ENCODE measurements around the gene AOPEP. TPM values are rescaled to one million over a fixed set of nuclear protein-coding genes. Genes with fewer than 3 reads are reported as not detected.

The AOPEP gene
- total and polyA plus RNA-seq, 2 donors (not counting 3 experiments of a cell fraction or from before 2014, with no cell fraction given) = 20.2 to 41.6 TPM

- peak overlapping the region in 1 of 3 experiments; percentile 30 for H3K4me3 ChIP-seq (replicated peaks in 1 of 3; ENCODE audit: insufficient read depth in 1 of 3, low read depth in 1 of 3, low read length in 3 of 3)
- CTCF ChIA-PET = interaction anchor here (0.6 to 1.8 kb wide), 6 partner anchors 17 to 398 kb away, joined by 3 to 14 read pairs (median 4); no protein-coding TSS in a partner anchor
- DNase-seq (ENCODE audit: low read depth, low spot score) = peak; percentile 59
These were observed 7.7 kb downstream of the AOPEP start for GRCh38 chr9:94734054-94734754.

More at GRCh38 chr9:94734054-94734754, 7.7 kb downstream of the AOPEP start:
- H3K9ac ChIP-seq (replicated peaks; ENCODE audit: extremely low read depth, insufficient read depth, low read length) = no peak overlapping the region
- H3K79me2 ChIP-seq (ENCODE audit: control insufficient read depth, insufficient read depth, low read length) = no peaks in the 10 kb centered on the region
- intact Hi-C loops (cut with micrococcal nuclease) = loop anchor here (1.0 to 5.0 kb wide), 2 partner anchors 9 to 273 kb away; no protein-coding TSS in a partner anchor
- H3K9me3 ChIP-seq (replicated peaks; ENCODE audit: control insufficient read depth, insufficient read depth, low read length) = no peaks in the 10 kb centered on the region
- TF ChIP-seq MYC (IDR thresholded peaks at IDR 0.05; ENCODE audit: low read depth, low read length) (no peak), GATA2 (IDR thresholded peaks at IDR 0.05; ENCODE audit: insufficient read depth, insufficient read length, low read depth, low read length) (no peak), CTCF (IDR thresholded peaks at IDR 0.05; ENCODE audit: extremely low read depth in 1 of 2, insufficient read depth in 1 of 2, low read depth in 1 of 2, low read length in 2 of 2) (no peak), POLR2A (IDR thresholded peaks at IDR 0.05; ENCODE audit: low read depth, low read length) (no peak), EZH2 (IDR thresholded peaks at IDR 0.05; ENCODE audit: borderline replicate concordance, low read depth, low read length, severe bottlenecking) (no peak), FOS (IDR thresholded peaks at IDR 0.05; ENCODE audit: borderline replicate concordance, insufficient read depth, low read length) (no peak), POLR2AphosphoS5 (IDR thresholded peaks at IDR 0.05; ENCODE audit: insufficient read depth, low read depth, low read length) (no peak), JUN (IDR thresholded peaks at IDR 0.05; ENCODE audit: borderline replicate concordance, insufficient read depth, insufficient read length, low read depth) (no peak), MAX (IDR thresholded peaks at IDR 0.05; ENCODE audit: insufficient read depth, insufficient read length) (no peak)
- no peaks in the 10 kb centered on the region for H4K20me1 ChIP-seq (replicated peaks; ENCODE audit: control insufficient read depth, extremely low read depth, insufficient read depth, low read length)
- BruUV-seq (replicated peaks) = no TSS peak
- dilution Hi-C loops (cut with MboI; ENCODE audit: extremely low pct_ligation_motif_present, low sequenced_read_pairs) = no loop called here
- peak overlapping the region; percentile 34 for H3K4me2 ChIP-seq (ENCODE audit: insufficient read depth, low read length)
- peak; percentile 66 for FAIRE-seq
- H3K27me3 ChIP-seq (ENCODE audit: control insufficient read depth in 2 of 2, insufficient read depth in 2 of 2, low read length in 2 of 2) = no peaks in the 10 kb centered on the region
- H3K9me1 ChIP-seq (replicated peaks; ENCODE audit: control insufficient read depth, extremely low read depth, insufficient read depth, low read length) = no peaks in the 10 kb centered on the region
- no peaks in the 10 kb centered on the region for H3K36me3 ChIP-seq (ENCODE audit: control insufficient read depth in 2 of 2, extremely low read depth in 1 of 2, insufficient read depth in 2 of 2, low read length in 2 of 2)
- peak overlapping the region; percentile 55 for H2AFZ ChIP-seq (ENCODE audit: low read depth, low read length)
- peaks cover 15% of the 10 kb centered on the region for H3K4me1 ChIP-seq (ENCODE audit: control insufficient read depth, extremely low read depth, insufficient read depth, low read length)
- POLR2A ChIA-PET = no interaction called here
- H3K27ac ChIP-seq (ENCODE audit: insufficient read depth, low read depth, low read length) = no peak overlapping the region

Measured in endothelial cell of umbilical vein (primary cell).